ENCODE data around the gene ACP1. TPM values are rescaled to one million over a fixed set of nuclear protein-coding genes. Genes with fewer than 3 reads are reported as not detected.

The ACP1 gene
- polyA plus RNA-seq, 1 of the 3 experiments (the other 2 are of a cell fraction): 88.9 TPM

- Histone ChIP-seq H3K9me3 (no peaks in the 10 kb centered on the region), H3K4me1 (ENCODE audit: control insufficient read depth in 1 of 2, insufficient read depth in 2 of 2, low read depth in 1 of 2, low read length in 1 of 2) (no peaks in the 10 kb centered on the region), H3K9ac (no peak overlapping the region), H4K20me1 (ENCODE audit: insufficient read depth) (no peaks in the 10 kb centered on the region), H3F3A (replicated peaks; ENCODE audit: insufficient read depth) (no peaks in the 10 kb centered on the region), H3K4me3 (ENCODE audit: low read depth in 2 of 2, low read length in 1 of 2) (no peak overlapping the region), H3K4me2 (no peak overlapping the region), H2AFZ (ENCODE audit: low read depth) (no peak overlapping the region), H3K27me3 (ENCODE audit: insufficient read depth) (0 out of 2 replicates have a peak, but pooled peaks cover 5% of the 10 kb centered on the region), H3K27ac (ENCODE audit: low read depth in 2 of 2, low read length in 1 of 2) (no peak overlapping the region), H3K79me2 (ENCODE audit: insufficient read depth) (no peaks in the 10 kb centered on the region), H3K36me3 (replicated peaks in 1 of 2; ENCODE audit: control insufficient read depth in 1 of 2, insufficient read depth in 2 of 2, low read length in 1 of 2) (no peaks in the 10 kb centered on the region), H3K9me2 (no peaks in the 10 kb centered on the region)
- no peak for TF ChIP-seq EP300 (IDR thresholded peaks at IDR 0.05; ENCODE audit: borderline replicate concordance in 1 of 2, low read depth in 1 of 2, low read length in 1 of 2)
- TF ChIP-seq TEAD4 (IDR thresholded peaks at IDR 0.05; ENCODE audit: borderline replicate concordance, insufficient read depth): no peak
- TF ChIP-seq FOXJ3 (CRISPR knock-in tag; IDR thresholded peaks at IDR 0.05): no peak
- no peak for TF ChIP-seq GATA2 (CRISPR knock-in tag; IDR thresholded peaks at IDR 0.05)
- TF ChIP-seq YY1 (IDR thresholded peaks at IDR 0.05; ENCODE audit: low read depth): no peak
- no peak for TF ChIP-seq NFIC (IDR thresholded peaks at IDR 0.05; ENCODE audit: borderline replicate concordance)
- TF ChIP-seq MAX (IDR thresholded peaks at IDR 0.05; ENCODE audit: low read depth): no peak
- no peak for TF ChIP-seq FOSL2 (IDR thresholded peaks at IDR 0.05; ENCODE audit: borderline replicate concordance, low read depth)
- no peak for TF ChIP-seq SMC3 (IDR thresholded peaks at IDR 0.05; ENCODE audit: low read depth, low read length)
- TF ChIP-seq USF2 (IDR thresholded peaks at IDR 0.05; ENCODE audit: borderline replicate concordance, low read depth, low read length): no peak
- TF ChIP-seq TAF1 (IDR thresholded peaks at IDR 0.05; ENCODE audit: borderline replicate concordance, low read depth, low read length): no peak
- no peak for TF ChIP-seq MEF2A (IDR thresholded peaks at IDR 0.05; ENCODE audit: borderline replicate concordance, low read depth)
- TF ChIP-seq RXRA (IDR thresholded peaks at IDR 0.05; ENCODE audit: borderline replicate concordance, low read depth): no peak
- 57% methylated on average over 4 of the region's 5 CpGs for WGBS (ENCODE audit: low lambda C conversion rate)
- ChIA-PET CTCF (no interaction called here), POLR2A (no interaction called here)
- no peak for DNase-seq
Observed at GRCh38 chr2:295090-295489, 30.3 kb downstream of the ACP1 start.

- Histone ChIP-seq H2AFZ (ENCODE audit: low read depth) (no peak overlapping the region), H3K4me2 (no peak overlapping the region), H3K9ac (no peak overlapping the region), H3K4me3 (ENCODE audit: low read depth in 2 of 2, low read length in 1 of 2) (no peak overlapping the region), H3K79me2 (ENCODE audit: insufficient read depth) (no peaks in the 10 kb centered on the region), H3K4me1 (ENCODE audit: control insufficient read depth in 1 of 2, insufficient read depth in 2 of 2, low read depth in 1 of 2, low read length in 1 of 2) (no peaks in the 10 kb centered on the region), H4K20me1 (ENCODE audit: insufficient read depth) (no peaks in the 10 kb centered on the region), H3K27me3 (ENCODE audit: insufficient read depth) (no peaks in the 10 kb centered on the region), H3K9me2 (no peaks in the 10 kb centered on the region), H3K9me3 (no peaks in the 10 kb centered on the region), H3K36me3 (replicated peaks in 1 of 2; ENCODE audit: control insufficient read depth in 1 of 2, insufficient read depth in 2 of 2, low read length in 1 of 2) (no peaks in the 10 kb centered on the region), H3K27ac (ENCODE audit: low read depth in 2 of 2, low read length in 1 of 2) (no peak overlapping the region), H3F3A (replicated peaks; ENCODE audit: insufficient read depth) (no peaks in the 10 kb centered on the region)
- whole genome bisulfite sequencing (ENCODE audit: low lambda C conversion rate): 14% methylated on average over 3 of the region's 3 CpGs
- POLR2A ChIA-PET: interaction anchor here (1.0 kb wide), 1 partner anchor 33 kb away, joined by 3 read pairs; no protein-coding TSS in a partner anchor
- DNase-seq: no peak
- TF ChIP-seq RXRA (IDR thresholded peaks at IDR 0.05; ENCODE audit: borderline replicate concordance, low read depth) (no peak), TCF12 (IDR thresholded peaks at IDR 0.05) (no peak), GATA2 (CRISPR knock-in tag; IDR thresholded peaks at IDR 0.05) (no peak), NRF1 (IDR thresholded peaks at IDR 0.05; ENCODE audit: low read depth, low read length) (no peak), NFIC (IDR thresholded peaks at IDR 0.05; ENCODE audit: borderline replicate concordance) (no peak), FOSL2 (IDR thresholded peaks at IDR 0.05; ENCODE audit: borderline replicate concordance, low read depth) (no peak), JUND (IDR thresholded peaks at IDR 0.05) (no peak), FOXM1 (IDR thresholded peaks at IDR 0.05; ENCODE audit: low read depth) (no peak), SIN3A (IDR thresholded peaks at IDR 0.05; ENCODE audit: borderline replicate concordance, low read depth, low read length) (no peak), FOXJ3 (CRISPR knock-in tag; IDR thresholded peaks at IDR 0.05) (no peak), RFX5 (IDR thresholded peaks at IDR 0.05; ENCODE audit: low read length) (no peak)
- TF ChIP-seq, protein P1, sequence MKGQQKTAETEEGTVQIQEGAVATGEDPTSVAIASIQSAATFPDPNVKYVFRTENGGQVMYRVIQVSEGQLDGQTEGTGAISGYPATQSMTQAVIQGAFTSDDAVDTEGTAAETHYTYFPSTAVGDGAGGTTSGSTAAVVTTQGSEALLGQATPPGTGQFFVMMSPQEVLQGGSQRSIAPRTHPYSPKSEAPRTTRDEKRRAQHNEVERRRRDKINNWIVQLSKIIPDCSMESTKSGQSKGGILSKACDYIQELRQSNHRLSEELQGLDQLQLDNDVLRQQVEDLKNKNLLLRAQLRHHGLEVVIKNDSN (IDR thresholded peaks at IDR 0.05; ENCODE audit: borderline replicate concordance, low read depth): no peak
- TF ChIP-seq, protein P2, sequence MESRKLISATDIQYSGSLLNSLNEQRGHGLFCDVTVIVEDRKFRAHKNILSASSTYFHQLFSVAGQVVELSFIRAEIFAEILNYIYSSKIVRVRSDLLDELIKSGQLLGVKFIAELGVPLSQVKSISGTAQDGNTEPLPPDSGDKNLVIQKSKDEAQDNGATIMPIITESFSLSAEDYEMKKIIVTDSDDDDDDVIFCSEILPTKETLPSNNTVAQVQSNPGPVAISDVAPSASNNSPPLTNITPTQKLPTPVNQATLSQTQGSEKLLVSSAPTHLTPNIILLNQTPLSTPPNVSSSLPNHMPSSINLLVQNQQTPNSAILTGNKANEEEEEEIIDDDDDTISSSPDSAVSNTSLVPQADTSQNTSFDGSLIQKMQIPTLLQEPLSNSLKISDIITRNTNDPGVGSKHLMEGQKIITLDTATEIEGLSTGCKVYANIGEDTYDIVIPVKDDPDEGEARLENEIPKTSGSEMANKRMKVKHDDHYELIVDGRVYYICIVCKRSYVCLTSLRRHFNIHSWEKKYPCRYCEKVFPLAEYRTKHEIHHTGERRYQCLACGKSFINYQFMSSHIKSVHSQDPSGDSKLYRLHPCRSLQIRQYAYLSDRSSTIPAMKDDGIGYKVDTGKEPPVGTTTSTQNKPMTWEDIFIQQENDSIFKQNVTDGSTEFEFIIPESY (IDR thresholded peaks at IDR 0.05; ENCODE audit: borderline replicate concordance, low read depth): no peak
- TF ChIP-seq, protein P3, sequence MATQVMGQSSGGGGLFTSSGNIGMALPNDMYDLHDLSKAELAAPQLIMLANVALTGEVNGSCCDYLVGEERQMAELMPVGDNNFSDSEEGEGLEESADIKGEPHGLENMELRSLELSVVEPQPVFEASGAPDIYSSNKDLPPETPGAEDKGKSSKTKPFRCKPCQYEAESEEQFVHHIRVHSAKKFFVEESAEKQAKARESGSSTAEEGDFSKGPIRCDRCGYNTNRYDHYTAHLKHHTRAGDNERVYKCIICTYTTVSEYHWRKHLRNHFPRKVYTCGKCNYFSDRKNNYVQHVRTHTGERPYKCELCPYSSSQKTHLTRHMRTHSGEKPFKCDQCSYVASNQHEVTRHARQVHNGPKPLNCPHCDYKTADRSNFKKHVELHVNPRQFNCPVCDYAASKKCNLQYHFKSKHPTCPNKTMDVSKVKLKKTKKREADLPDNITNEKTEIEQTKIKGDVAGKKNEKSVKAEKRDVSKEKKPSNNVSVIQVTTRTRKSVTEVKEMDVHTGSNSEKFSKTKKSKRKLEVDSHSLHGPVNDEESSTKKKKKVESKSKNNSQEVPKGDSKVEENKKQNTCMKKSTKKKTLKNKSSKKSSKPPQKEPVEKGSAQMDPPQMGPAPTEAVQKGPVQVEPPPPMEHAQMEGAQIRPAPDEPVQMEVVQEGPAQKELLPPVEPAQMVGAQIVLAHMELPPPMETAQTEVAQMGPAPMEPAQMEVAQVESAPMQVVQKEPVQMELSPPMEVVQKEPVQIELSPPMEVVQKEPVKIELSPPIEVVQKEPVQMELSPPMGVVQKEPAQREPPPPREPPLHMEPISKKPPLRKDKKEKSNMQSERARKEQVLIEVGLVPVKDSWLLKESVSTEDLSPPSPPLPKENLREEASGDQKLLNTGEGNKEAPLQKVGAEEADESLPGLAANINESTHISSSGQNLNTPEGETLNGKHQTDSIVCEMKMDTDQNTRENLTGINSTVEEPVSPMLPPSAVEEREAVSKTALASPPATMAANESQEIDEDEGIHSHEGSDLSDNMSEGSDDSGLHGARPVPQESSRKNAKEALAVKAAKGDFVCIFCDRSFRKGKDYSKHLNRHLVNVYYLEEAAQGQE (IDR thresholded peaks at IDR 0.05; ENCODE audit: low read depth, low read length): no peak
- CTCF ChIA-PET: interaction anchor here (1.3 to 1.7 kb wide), 2 partner anchors 9 to 36 kb away, joined by 4 to 6 read pairs; partner anchors contain the start of gene ALKAL2
Observed at GRCh38 chr2:296354-296753, 31.6 kb downstream of the ACP1 start.
